22Rv1 (cell line): ENCODE measurements around the gene LMTK3.

Experiments
- ZFX ChIP-seq: fragments of 450-650 bp; IDR thresholded peaks from 2 replicates; pipeline ENCODE4 v1.6.1; 2017; ENCODE audit warnings: antibody characterized with exemption, borderline replicate concordance
- TF ChIP-seq, protein P1 (sequence below): fragments of 450-650 bp; IDR thresholded peaks from 2 replicates; pipeline ENCODE4 v1.5.1; 2017; ENCODE audit warnings: mild to moderate bottlenecking

DNA sequence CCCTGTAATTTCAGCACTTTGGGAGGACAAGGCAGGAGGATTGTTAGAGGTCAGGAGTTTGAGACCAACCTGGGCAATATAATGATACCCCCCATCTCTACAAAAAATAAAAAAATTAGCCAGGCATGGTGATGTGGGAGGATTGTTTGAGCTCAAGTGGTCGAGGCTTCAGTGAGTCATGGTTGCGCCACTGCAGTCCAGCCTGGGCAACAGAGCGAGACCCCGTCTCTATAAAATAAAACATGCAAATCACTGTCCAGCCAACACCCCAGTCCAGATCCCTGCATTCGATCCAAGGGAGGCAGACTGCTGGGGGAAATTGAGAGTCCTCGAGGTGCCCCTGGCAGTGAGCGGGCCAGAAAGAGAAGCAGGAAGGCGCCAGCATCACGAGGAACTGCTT, 35.5 kb downstream of the LMTK3 start:
- TF ChIP-seq, protein P1, sequence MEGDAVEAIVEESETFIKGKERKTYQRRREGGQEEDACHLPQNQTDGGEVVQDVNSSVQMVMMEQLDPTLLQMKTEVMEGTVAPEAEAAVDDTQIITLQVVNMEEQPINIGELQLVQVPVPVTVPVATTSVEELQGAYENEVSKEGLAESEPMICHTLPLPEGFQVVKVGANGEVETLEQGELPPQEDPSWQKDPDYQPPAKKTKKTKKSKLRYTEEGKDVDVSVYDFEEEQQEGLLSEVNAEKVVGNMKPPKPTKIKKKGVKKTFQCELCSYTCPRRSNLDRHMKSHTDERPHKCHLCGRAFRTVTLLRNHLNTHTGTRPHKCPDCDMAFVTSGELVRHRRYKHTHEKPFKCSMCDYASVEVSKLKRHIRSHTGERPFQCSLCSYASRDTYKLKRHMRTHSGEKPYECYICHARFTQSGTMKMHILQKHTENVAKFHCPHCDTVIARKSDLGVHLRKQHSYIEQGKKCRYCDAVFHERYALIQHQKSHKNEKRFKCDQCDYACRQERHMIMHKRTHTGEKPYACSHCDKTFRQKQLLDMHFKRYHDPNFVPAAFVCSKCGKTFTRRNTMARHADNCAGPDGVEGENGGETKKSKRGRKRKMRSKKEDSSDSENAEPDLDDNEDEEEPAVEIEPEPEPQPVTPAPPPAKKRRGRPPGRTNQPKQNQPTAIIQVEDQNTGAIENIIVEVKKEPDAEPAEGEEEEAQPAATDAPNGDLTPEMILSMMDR = no peak
- TF ChIP-seq ZFX = no peak
